ENCODE results near the gene OR5C1. TPM values are rescaled to one million over a fixed set of nuclear protein-coding genes. Genes with fewer than 3 reads are reported as not detected.

OR5C1 gene
- total RNA-seq, 1 experiment from 2014 or later: not detected

DNA sequence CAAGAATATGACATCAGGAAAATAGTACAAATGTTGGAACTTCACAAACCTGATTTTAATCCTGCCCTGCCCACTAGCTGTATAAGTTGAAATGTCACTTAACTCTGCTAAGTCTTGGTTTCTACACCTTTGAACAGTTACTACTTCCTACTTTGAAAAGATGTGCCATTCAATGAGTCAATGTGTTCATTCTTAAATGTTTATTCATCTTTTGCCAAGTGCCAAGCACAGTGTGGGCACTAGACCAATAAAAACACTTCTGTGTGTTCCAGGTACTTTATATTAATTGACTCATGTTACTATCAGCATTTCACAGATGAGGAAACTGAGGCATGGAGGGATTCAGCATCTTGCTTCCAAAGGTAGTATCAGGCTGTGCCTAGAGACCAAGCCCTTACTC is 26.8 kb downstream of the OR5C1 start:
- Histone ChIP-seq H3K4me1 (replicated peaks; ENCODE audit: insufficient read depth) (no peaks in the 10 kb centered on the region), H3K9me2 (ENCODE audit: insufficient read depth) (no peaks in the 10 kb centered on the region), H3K27me3 (ENCODE audit: insufficient read depth, low read depth) (no peaks in the 10 kb centered on the region), H3K4me2 (no peak overlapping the region), H3K27ac (no peak overlapping the region), H3K79me2 (ENCODE audit: low read depth) (no peaks in the 10 kb centered on the region), H3F3A (ENCODE audit: insufficient read depth, low read depth) (no peaks in the 10 kb centered on the region), H3K9me3 (ENCODE audit: insufficient read depth, low read depth) (no peaks in the 10 kb centered on the region), H3K4me3 (no peak overlapping the region), H4K20me1 (ENCODE audit: insufficient read depth) (no peaks in the 10 kb centered on the region), H3K36me3 (ENCODE audit: low read depth) (peaks cover 10% of the 10 kb centered on the region; the same call in 1 of the 2 replicates), H2AFZ (no peak overlapping the region)
- BruUV-seq (replicated peaks): no TSS peak
- intact Hi-C loops (cut with micrococcal nuclease; ENCODE audit: unreplicated experiment): loop anchor here (10.0 kb wide), 1 partner anchor 1271 kb away; no protein-coding TSS in a partner anchor
- DNase-seq: no peak
- POLR2A ChIA-PET (ENCODE audit: unreplicated experiment): no interaction called here
- TF ChIP-seq EZH2 (IDR thresholded peaks at IDR 0.05; ENCODE audit: low read depth) (no peak), CTCF (conservative IDR thresholded peaks at IDR 0.05) (no peak)
- CTCF ChIA-PET: no interaction called here

DNA sequence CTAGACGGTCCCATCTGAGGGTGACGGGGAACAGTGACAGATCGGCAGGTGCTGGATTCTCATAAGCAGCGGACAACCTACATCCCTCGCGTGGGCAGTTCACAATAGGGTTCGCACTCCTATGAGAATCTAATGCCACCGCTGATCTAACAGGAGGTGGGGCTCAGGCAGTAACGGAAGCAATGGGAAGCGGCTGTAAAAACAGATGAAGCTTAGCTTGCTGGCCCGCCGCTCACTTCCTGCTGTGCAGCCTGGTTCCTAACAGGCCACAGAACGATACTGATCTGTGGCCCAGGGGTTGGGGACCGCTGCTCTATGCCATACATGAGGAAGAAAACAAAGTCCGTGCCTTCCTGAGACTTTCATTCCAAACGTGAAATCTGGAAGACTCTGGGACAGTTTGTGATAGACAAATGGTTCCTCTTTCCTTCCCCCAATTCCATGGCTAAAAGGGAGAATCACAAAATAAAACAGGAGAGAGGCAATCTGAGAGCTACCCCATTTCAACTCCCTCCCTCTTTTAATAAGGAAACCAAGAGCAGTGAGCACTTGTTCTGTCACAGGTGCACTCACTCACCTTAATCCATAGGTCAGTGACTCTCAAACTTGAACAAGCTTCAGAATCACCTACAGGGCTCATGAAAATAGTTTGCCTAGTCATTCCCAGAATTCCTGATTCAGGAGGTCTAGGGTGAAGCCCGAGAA is 27.6 kb downstream of the OR5C1 start:
- CTCF ChIA-PET: no interaction called here
- Histone ChIP-seq H3F3A (ENCODE audit: insufficient read depth, low read depth) (no peaks in the 10 kb centered on the region), H3K4me1 (replicated peaks; ENCODE audit: insufficient read depth) (no peaks in the 10 kb centered on the region), H3K27me3 (ENCODE audit: insufficient read depth, low read depth) (no peaks in the 10 kb centered on the region), H4K20me1 (ENCODE audit: insufficient read depth) (no peaks in the 10 kb centered on the region), H3K36me3 (ENCODE audit: low read depth) (peaks cover 10% of the 10 kb centered on the region; the same call in 1 of the 2 replicates), H3K4me2 (no peak overlapping the region), H3K9me2 (ENCODE audit: insufficient read depth) (no peaks in the 10 kb centered on the region), H2AFZ (no peak overlapping the region), H3K9me3 (ENCODE audit: insufficient read depth, low read depth) (no peaks in the 10 kb centered on the region), H3K79me2 (ENCODE audit: low read depth) (no peaks in the 10 kb centered on the region), H3K27ac (no peak overlapping the region), H3K4me3 (no peak overlapping the region)
- POLR2A ChIA-PET (ENCODE audit: unreplicated experiment): no interaction called here
- DNase-seq: no peak
- BruUV-seq (replicated peaks): no TSS peak
- TF ChIP-seq EZH2 (IDR thresholded peaks at IDR 0.05; ENCODE audit: low read depth) (no peak), CTCF (conservative IDR thresholded peaks at IDR 0.05) (no peak)
- intact Hi-C loops (cut with micrococcal nuclease; ENCODE audit: unreplicated experiment): loop anchor here (10.0 kb wide), 1 partner anchor 1272 kb away; no protein-coding TSS in a partner anchor

- Histone ChIP-seq H3K4me1 (replicated peaks; ENCODE audit: insufficient read depth) (no peaks in the 10 kb centered on the region), H3K27me3 (ENCODE audit: insufficient read depth, low read depth) (no peaks in the 10 kb centered on the region), H2AFZ (no peak overlapping the region), H3K79me2 (ENCODE audit: low read depth) (no peaks in the 10 kb centered on the region; the same call in 1 of the 2 replicates), H3K4me3 (no peak overlapping the region), H3K9me3 (ENCODE audit: insufficient read depth, low read depth) (no peaks in the 10 kb centered on the region), H4K20me1 (ENCODE audit: insufficient read depth) (no peaks in the 10 kb centered on the region), H3K36me3 (ENCODE audit: low read depth) (peaks cover 10% of the 10 kb centered on the region), H3K9me2 (ENCODE audit: insufficient read depth) (no peaks in the 10 kb centered on the region), H3K4me2 (no peak overlapping the region), H3F3A (ENCODE audit: insufficient read depth, low read depth) (no peaks in the 10 kb centered on the region), H3K27ac (no peak overlapping the region)
- no TSS peak for BruUV-seq (replicated peaks)
- CTCF ChIA-PET: no interaction called here
- POLR2A ChIA-PET (ENCODE audit: unreplicated experiment): no interaction called here
- no peak for DNase-seq
- TF ChIP-seq EZH2 (IDR thresholded peaks at IDR 0.05; ENCODE audit: low read depth) (no peak), CTCF (conservative IDR thresholded peaks at IDR 0.05) (no peak)
- intact Hi-C loops (cut with micrococcal nuclease; ENCODE audit: unreplicated experiment): loop anchor here (10.0 kb wide), 1 partner anchor 1275 kb away; no protein-coding TSS in a partner anchor
Observed at GRCh38 chr9:122819326-122819725, 30.6 kb downstream of the OR5C1 start.
